B cell (primary cell): ENCODE measurements around the gene PLEKHA7. TPM values are rescaled to one million over a fixed set of nuclear protein-coding genes. Genes with fewer than 3 reads are reported as not detected.

Experiments
- ATAC-seq: fragments of 200-7000 bp; cut with Tn5 transposase; one replicate; pipeline ENCODE4 v1.10.0; 2021; ENCODE audit warnings: low read depth, mild to moderate bottlenecking, moderate number of reproducible peaks, moderate library complexity
- CTCF ChIA-PET: fragments of 350-600 bp; sonication (Branson Sonifier 250); formaldehyde crosslinking; loops from one replicate; lab custom pipeline; 2021; ENCODE audit warnings: antibody characterized with exemption, inconsistent platforms; lab: Charles Lee
- POLR2A ChIA-PET: fragments of 350-600 bp; sonication (Branson Sonifier 250); formaldehyde crosslinking; loops from one replicate; lab custom pipeline; 2021; ENCODE audit warnings: antibody characterized with exemption; lab: Charles Lee
- DNase-seq: peaks from one replicate; pipeline ENCODE4 v3.0.0; 2013
- H2AFZ ChIP-seq: 2 replicates; pipeline ENCODE4 v1.6.1; 2012; ENCODE audit warnings: mild to moderate bottlenecking, low read depth, low read length; ENCODE audit not compliant: insufficient read depth, poor library complexity, severe bottlenecking
- H3K27ac ChIP-seq, 2 donors: 1 replicate in 1 of 2; 2 replicates in 1 of 2; pipeline ENCODE4 v1.5.1; 2012 to 2013; ENCODE audit warnings: low read length in 2 of 2, mild to moderate bottlenecking in 2 of 2, moderate library complexity in 1 of 2
- H3K27me3 ChIP-seq, 4 experiments: fragments of 200-600 bp in 1 of 4; sonication (generic) in 1 of 4; replicated peaks in 1 of 4; 1 replicate in 2 of 4; 2 replicates in 2 of 4; pipeline versions ENCODE4 v1.6.1 to v1.7.0; 2013 to 2016; ENCODE audit warnings: low read length in 3 of 4, mild to moderate bottlenecking in 2 of 4, mixed read lengths in 1 of 4, moderate library complexity in 1 of 4; ENCODE audit not compliant: insufficient read depth in 4 of 4, control insufficient read depth in 3 of 4; ENCODE audit errors: control extremely low read depth in 1 of 4
- H3K36me3 ChIP-seq, 2 experiments: replicated peaks in 1 of 2; 1 replicate in 1 of 2; 2 replicates in 1 of 2; pipeline versions ENCODE4 v1.6.1 to v1.7.1; 2013; ENCODE audit warnings: low read length in 1 of 2; ENCODE audit not compliant: insufficient read depth in 2 of 2, control insufficient read depth in 1 of 2; ENCODE audit errors: control extremely low read depth in 1 of 2, extremely low read depth in 1 of 2
- H3K4me1 ChIP-seq, 2 donors: fragments of 200-600 bp in 1 of 2; sonication (generic) in 1 of 2; 1 replicate in 1 of 2; 2 replicates in 1 of 2; pipeline versions ENCODE4 v1.5.1 to v1.6.1; 2013 to 2017; ENCODE audit warnings: low read length in 2 of 2; ENCODE audit not compliant: control insufficient read depth in 2 of 2, insufficient read depth in 2 of 2
- H3K4me2 ChIP-seq: replicated peaks from 2 replicates; pipeline ENCODE3; 2012; ENCODE audit warnings: mild to moderate bottlenecking, low read depth, low read length; ENCODE audit not compliant: poor library complexity, severe bottlenecking
- H3K4me3 ChIP-seq, 5 experiments: fragments of 200-600 bp in 1 of 5; sonication (generic) in 1 of 5; 1 replicate in 3 of 5; 2 replicates in 2 of 5; pipeline versions ENCODE4 v1.5.1 to v1.7.0; 2011 to 2016; ENCODE audit warnings: low read length in 4 of 5, mild to moderate bottlenecking in 4 of 5, low read depth in 2 of 5, control low read depth in 1 of 5, moderate library complexity in 1 of 5; ENCODE audit not compliant: insufficient read depth in 1 of 5; ENCODE audit errors: control extremely low read depth in 1 of 5, extremely low read depth in 1 of 5
- H3K79me2 ChIP-seq: fragments of 200-600 bp; sonication (generic); one replicate; pipeline ENCODE4 v1.6.0; 2016; ENCODE audit warnings: low read length; ENCODE audit not compliant: control insufficient read depth, insufficient read depth
- H3K9ac ChIP-seq: fragments of 200-600 bp; sonication (generic); 2 replicates; pipeline ENCODE4 v1.6.1; 2017; ENCODE audit warnings: mild to moderate bottlenecking, low read length, moderate library complexity
- H3K9me3 ChIP-seq, 3 donors: one replicate each; pipeline versions ENCODE4 v1.6.1 to v1.7.1; 2013; ENCODE audit warnings: low read length in 2 of 3; ENCODE audit not compliant: control insufficient read depth in 2 of 3, insufficient read depth in 1 of 3; ENCODE audit errors: control extremely low read depth in 1 of 3
- H4K20me1 ChIP-seq: 2 replicates; pipeline ENCODE4 v1.6.0; 2012; ENCODE audit warnings: mild to moderate bottlenecking, low read length; ENCODE audit not compliant: insufficient read depth, control insufficient read depth, poor library complexity, severe bottlenecking
- H3K27ac Mint-ChIP-seq: one replicate; pipeline ENCODE4 v1.8.0; 2021; ENCODE audit warnings: mixed read lengths
- H3K27me3 Mint-ChIP-seq: one replicate; pipeline ENCODE4 v1.8.0; 2021; ENCODE audit warnings: mixed read lengths
- H3K4me1 Mint-ChIP-seq: one replicate; pipeline ENCODE4 v1.8.0; 2021; ENCODE audit warnings: mixed read lengths
- H3K4me3 Mint-ChIP-seq: one replicate; pipeline ENCODE4 v1.8.0; 2021; ENCODE audit warnings: mixed read lengths
- H3K9me3 Mint-ChIP-seq: one replicate; pipeline ENCODE4 v1.8.0; 2022; ENCODE audit warnings: mixed read lengths; ENCODE audit not compliant: insufficient read depth
- EZH2 ChIP-seq: IDR thresholded peaks from 2 replicates; pipeline ENCODE4 v1.6.1; 2012; ENCODE audit warnings: borderline replicate concordance, low read depth, mild to moderate bottlenecking, moderate library complexity, low read length; ENCODE audit not compliant: insufficient read depth, poor library complexity, severe bottlenecking
- WGBS: methylation state at CpG from one replicate; pipeline ENCODE4 v1.1.5; 2013; ENCODE audit warnings: missing lambda C conversion rate; ENCODE audit not compliant: insufficient coverage; 5-methylcytosine and 5-hydroxymethylcytosine counted together
- intact Hi-C: fragments of 100-400 bp; cut with micrococcal nuclease; formaldehyde crosslinking; loops from one replicate; pipeline ENCODE4 v1.10.0; 2022
- polyA plus RNA-seq: library from polyadenylated mRNA; depleted of rRNA; stranded (reverse); fragments of >200 nt; gene quantifications from 2 replicates; pipeline ENCODE4 v1.2.3, GENCODE V29; 2012
- total RNA-seq, 2 donors: library from RNA; stranded (reverse); fragments of 120-200 nt in 1 of 2; gene quantifications; 1 replicate in 1 of 2; 2 replicates in 1 of 2; pipeline versions ENCODE4 v1.2.3 to v1.2.4, GENCODE V29; 2013 to 2022
- TF ChIP-seq, protein P1 (sequence below): fragments of 200-600 bp; IDR thresholded peaks from one replicate; pipeline ENCODE4 v1.8.0; 2022; ENCODE audit warnings: antibody characterized with exemption, mild to moderate bottlenecking

PLEKHA7 gene
- total and polyA plus RNA-seq, 2 donors (not counting 1 experiment from before 2014, with no cell fraction given) = 1.7 to 8.2 TPM

DNA sequence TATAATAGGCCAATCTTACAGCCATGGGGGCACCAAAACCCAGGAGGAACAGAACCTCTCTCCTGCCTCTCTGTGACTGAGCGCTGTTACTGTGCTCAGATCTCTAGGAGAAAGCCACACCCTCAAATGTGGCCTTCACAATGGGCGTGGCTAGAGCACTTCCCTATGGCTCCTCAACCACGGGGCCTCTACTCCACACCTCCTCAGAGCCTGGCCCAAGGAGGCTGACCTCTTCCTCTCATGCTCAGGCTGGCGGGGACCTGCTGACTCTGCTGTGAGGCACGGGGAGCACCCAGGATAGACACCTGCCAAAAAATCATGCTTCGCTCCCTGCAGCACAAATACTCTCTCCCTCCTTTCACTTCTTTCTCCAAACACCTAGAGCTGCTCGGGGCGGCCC, 234.8 kb downstream of the PLEKHA7 start:
- WGBS = 80% methylated on average over 7 of the region's 8 CpGs
- Histone ChIP-seq H3K79me2 (no peaks in the 10 kb centered on the region), H3K4me2 (no peak overlapping the region), H2AFZ (peak overlapping the region; percentile 14), H4K20me1 (no peaks in the 10 kb centered on the region), H3K27me3 (no peaks in the 10 kb centered on the region), H3K4me3 (no peak overlapping the region), H3K27ac (no peak overlapping the region), H3K36me3 (no peaks in the 10 kb centered on the region), H3K9me3 (no peaks in the 10 kb centered on the region), H3K9ac (no peak overlapping the region), H3K4me1 (no peaks in the 10 kb centered on the region)
- TF ChIP-seq, protein P1, sequence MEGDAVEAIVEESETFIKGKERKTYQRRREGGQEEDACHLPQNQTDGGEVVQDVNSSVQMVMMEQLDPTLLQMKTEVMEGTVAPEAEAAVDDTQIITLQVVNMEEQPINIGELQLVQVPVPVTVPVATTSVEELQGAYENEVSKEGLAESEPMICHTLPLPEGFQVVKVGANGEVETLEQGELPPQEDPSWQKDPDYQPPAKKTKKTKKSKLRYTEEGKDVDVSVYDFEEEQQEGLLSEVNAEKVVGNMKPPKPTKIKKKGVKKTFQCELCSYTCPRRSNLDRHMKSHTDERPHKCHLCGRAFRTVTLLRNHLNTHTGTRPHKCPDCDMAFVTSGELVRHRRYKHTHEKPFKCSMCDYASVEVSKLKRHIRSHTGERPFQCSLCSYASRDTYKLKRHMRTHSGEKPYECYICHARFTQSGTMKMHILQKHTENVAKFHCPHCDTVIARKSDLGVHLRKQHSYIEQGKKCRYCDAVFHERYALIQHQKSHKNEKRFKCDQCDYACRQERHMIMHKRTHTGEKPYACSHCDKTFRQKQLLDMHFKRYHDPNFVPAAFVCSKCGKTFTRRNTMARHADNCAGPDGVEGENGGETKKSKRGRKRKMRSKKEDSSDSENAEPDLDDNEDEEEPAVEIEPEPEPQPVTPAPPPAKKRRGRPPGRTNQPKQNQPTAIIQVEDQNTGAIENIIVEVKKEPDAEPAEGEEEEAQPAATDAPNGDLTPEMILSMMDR = no peak
- TF ChIP-seq EZH2 = no peak
- DNase-seq = no peak
- CTCF ChIA-PET = no interaction called here
- intact Hi-C loops = no loop called here
- H3K27ac Mint-ChIP-seq = no peak overlapping the region
- H3K9me3 Mint-ChIP-seq = no peaks in the 10 kb centered on the region
- H3K27me3 Mint-ChIP-seq = peaks cover 2% of the 10 kb centered on the region
- H3K4me1 Mint-ChIP-seq = no peaks in the 10 kb centered on the region
- POLR2A ChIA-PET = no interaction called here
- H3K4me3 Mint-ChIP-seq = no peak overlapping the region
- no peak for ATAC-seq

DNA sequence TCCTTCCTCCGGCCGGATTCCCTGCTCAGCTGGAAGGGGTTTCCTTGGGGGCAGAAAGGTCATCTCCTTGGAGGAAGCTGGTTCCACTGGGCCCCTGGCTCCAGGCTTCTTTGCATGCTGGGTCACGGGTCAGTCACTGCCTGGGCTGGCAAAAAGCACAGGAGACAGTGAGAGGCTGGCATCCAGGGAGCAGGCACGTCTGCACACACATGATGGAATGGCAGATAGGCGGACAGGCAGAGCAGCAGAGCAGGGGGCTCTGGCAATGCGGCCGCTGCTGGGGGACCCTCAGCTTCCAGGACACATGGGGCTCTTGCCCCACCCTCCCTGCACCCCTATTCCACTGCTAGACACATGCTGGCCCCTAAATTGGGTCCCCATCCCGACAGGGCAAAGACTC, 235.3 kb downstream of the PLEKHA7 start:
- Histone ChIP-seq H3K9ac (no peak overlapping the region), H3K4me2 (no peak overlapping the region), H3K36me3 (no peaks in the 10 kb centered on the region), H3K4me1 (no peaks in the 10 kb centered on the region), H3K4me3 (no peak overlapping the region), H3K79me2 (no peaks in the 10 kb centered on the region), H4K20me1 (no peaks in the 10 kb centered on the region), H2AFZ (no peak overlapping the region), H3K27me3 (no peaks in the 10 kb centered on the region), H3K27ac (no peak overlapping the region), H3K9me3 (no peaks in the 10 kb centered on the region)
- Mint-ChIP-seq H3K4me1 (no peaks in the 10 kb centered on the region), H3K4me3 (no peak overlapping the region), H3K27me3 (peaks cover 2% of the 10 kb centered on the region), H3K27ac (no peak overlapping the region), H3K9me3 (no peaks in the 10 kb centered on the region)
- TF ChIP-seq, protein P1 = no peak
- TF ChIP-seq EZH2 = no peak
- ATAC-seq (no peak), DNase-seq (no peak)
- intact Hi-C loops = no loop called here
- 97% methylated on average over 7 of the region's 8 CpGs for WGBS
- ChIA-PET CTCF (interaction anchor here (0.6 kb wide), 1 partner anchor 10 kb away, joined by 3 read pairs; no protein-coding TSS in a partner anchor), POLR2A (no interaction called here)
